A549 (cell line): Measurements from ENCODE around the gene KCNE2. TPM values are rescaled to one million over a fixed set of nuclear protein-coding genes. Genes with fewer than 3 reads are reported as not detected.

Experiments
- ATAC-seq, 2 experiments: fragments of 200-7000 bp in 1 of 2; fragments of >200 bp in 1 of 2; cut with Nextera tagmentation in 1 of 2; cut with Tn5 transposase in 1 of 2; 3 replicates each; pipeline versions ENCODE4 v1.8.0 to v1.9.1; 2018 to 2020; ENCODE audit warnings: mild to moderate bottlenecking in 1 of 2, moderate library complexity in 1 of 2
- CTCF ChIA-PET: fragments of 300-600 bp; sonication (Branson Sonifier 250); formaldehyde crosslinking; extraction: SDS; loops from one replicate; lab custom pipeline; 2021; ENCODE audit warnings: antibody characterized with exemption, inconsistent platforms; lab: Yijun Ruan, JAX
- POLR2A ChIA-PET: fragments of 350-600 bp; formaldehyde crosslinking; extraction: SDS; loops from one replicate; lab custom pipeline; 2021; ENCODE audit warnings: antibody characterized with exemption, inconsistent platforms; lab: Yijun Ruan, JAX
- DNase-seq, 2 experiments: peaks; one replicate each; pipeline versions ENCODE4 v3.0.0 to v3.0.0-alpha.2; 2011 to 2016; ENCODE audit warnings: low read depth in 1 of 2, low spot score in 1 of 2
- FAIRE-seq: peaks from 2 replicates; lab custom pipeline; 2011; peaks lifted over from hg19 to GRCh38; lab: Jason Lieb, UNC
- H3K27ac ChIP-seq, 2 experiments: fragments of >200 bp; sonication (Bioruptor Twin); formaldehyde crosslinking; 3 replicates each; pipeline ENCODE4 v1.5.1; 2016 to 2017
- H3K4me1 ChIP-seq: fragments of >200 bp; sonication (Bioruptor Twin); formaldehyde crosslinking; 3 replicates; pipeline ENCODE4 v1.6.1; 2016
- H3K4me2 ChIP-seq: fragments of >200 bp; sonication (Bioruptor Twin); formaldehyde crosslinking; 3 replicates; pipeline ENCODE4 v1.6.1; 2016
- H3K4me3 ChIP-seq: fragments of >200 bp; sonication (Bioruptor Twin); formaldehyde crosslinking; 3 replicates; pipeline ENCODE4 v1.5.1; 2016
- H3K9me3 ChIP-seq: fragments of >200 bp; sonication (Bioruptor Twin); formaldehyde crosslinking; 3 replicates; pipeline ENCODE4 v1.6.1; 2016
- BHLHE40 ChIP-seq: IDR thresholded peaks from 2 replicates; pipeline ENCODE4 v1.6.1; 2012; ENCODE audit warnings: low read depth, low read length, inconsistent platforms
- CHD2 ChIP-seq: fragments of 150-350 bp; IDR thresholded peaks from 2 replicates; pipeline ENCODE4 v1.6.1; 2014; ENCODE audit warnings: low read length; ENCODE audit not compliant: partially characterized antibody
- EHF ChIP-seq: fragments of 250-450 bp; sonication (Bioruptor Pico); IDR thresholded peaks from 2 replicates; pipeline ENCODE4 v1.5.0; 2020; ENCODE audit warnings: mild to moderate bottlenecking
- FOSB ChIP-seq: fragments of 250-450 bp; sonication (Bioruptor Pico); IDR thresholded peaks from 2 replicates; pipeline ENCODE4 v1.5.0; 2020; ENCODE audit warnings: mild to moderate bottlenecking, moderate library complexity
- FOSL2 ChIP-seq, 2 experiments: fragments of 450-650 bp in 1 of 2; fragments of >200 bp in 1 of 2; sonication (Bioruptor Twin) in 1 of 2; formaldehyde crosslinking; IDR thresholded peaks; 2 replicates each; pipeline versions ENCODE4 v1.5.0 to v1.6.1; 2016 to 2020; ENCODE audit warnings: mild to moderate bottlenecking in 1 of 2, moderate library complexity in 1 of 2
- GATA3 ChIP-seq: IDR thresholded peaks from 2 replicates; pipeline ENCODE4 v1.6.1; 2012; ENCODE audit warnings: borderline replicate concordance
- HDAC2 ChIP-seq: fragments of 200-600 bp; sonication (generic); IDR thresholded peaks from 2 replicates; pipeline ENCODE4 v1.6.1; 2016
- HOXB5 ChIP-seq: fragments of 250-450 bp; sonication (Bioruptor Pico); IDR thresholded peaks from 2 replicates; pipeline ENCODE4 v1.5.0; 2020; ENCODE audit warnings: mild to moderate bottlenecking, moderate library complexity
- KDM5A ChIP-seq: fragments of 200-600 bp; sonication (generic); IDR thresholded peaks from 2 replicates; pipeline ENCODE4 v1.6.1; 2016; ENCODE audit warnings: antibody characterized with exemption, mild to moderate bottlenecking
- MAFK ChIP-seq: fragments of 450-650 bp; IDR thresholded peaks from 2 replicates; pipeline ENCODE4 v1.6.1; 2014; ENCODE audit not compliant: partially characterized antibody
- MAZ ChIP-seq: fragments of 150-350 bp; IDR thresholded peaks from 2 replicates; pipeline ENCODE4 v1.6.1; 2014; ENCODE audit warnings: antibody characterized with exemption, low read depth, low read length, borderline replicate concordance
- MYC ChIP-seq: IDR thresholded peaks from 2 replicates; pipeline ENCODE4 v1.6.1; 2012; ENCODE audit warnings: mild to moderate bottlenecking, inconsistent platforms, low read length, improper control_type of control experiment, borderline replicate concordance
- POLR2A ChIP-seq: IDR thresholded peaks from 2 replicates; pipeline ENCODE4 v1.6.1; 2012; ENCODE audit warnings: mild to moderate bottlenecking, low read length
- RAD21 ChIP-seq, 2 experiments: fragments of >200 bp in 1 of 2; sonication (Bioruptor Twin) in 1 of 2; formaldehyde crosslinking in 1 of 2; IDR thresholded peaks in 1 of 2; conservative IDR thresholded peaks in 1 of 2; 2 replicates in 1 of 2; 3 replicates in 1 of 2; pipeline ENCODE4 v1.6.1; 2012 to 2018; ENCODE audit warnings: inconsistent platforms in 1 of 2
- RARB ChIP-seq: fragments of 250-450 bp; sonication (Bioruptor Pico); IDR thresholded peaks from 2 replicates; pipeline ENCODE4 v1.8.0; 2021; ENCODE audit warnings: mild to moderate bottlenecking, moderate library complexity
- RCOR1 ChIP-seq: fragments of 150-350 bp; IDR thresholded peaks from 2 replicates; pipeline ENCODE4 v1.6.1; 2014; ENCODE audit warnings: antibody characterized with exemption, low read length, low read depth
- RFX5 ChIP-seq: fragments of 450-650 bp; IDR thresholded peaks from 2 replicates; pipeline ENCODE4 v1.7.1; 2014; ENCODE audit warnings: antibody characterized with exemption, mild to moderate bottlenecking, moderate library complexity
- TFCP2L1 ChIP-seq: fragments of 250-450 bp; sonication (Bioruptor Pico); IDR thresholded peaks from 2 replicates; pipeline ENCODE4 v1.5.0; 2021; ENCODE audit warnings: mild to moderate bottlenecking
- ZFP36 ChIP-seq: fragments of 450-650 bp; IDR thresholded peaks from 2 replicates; pipeline ENCODE4 v1.6.1; 2014; ENCODE audit warnings: borderline replicate concordance; ENCODE audit not compliant: partially characterized antibody
- ZSCAN20 ChIP-seq: fragments of 250-450 bp; sonication (Bioruptor Pico); IDR thresholded peaks from 2 replicates; pipeline ENCODE4 v1.8.0; 2022; ENCODE audit warnings: mild to moderate bottlenecking, moderate library complexity
- WGBS: methylation state at CpG from one replicate; pipeline ENCODE4 v1.1.6; 2017; ENCODE audit errors: missing lambda C conversion rate; 5-methylcytosine and 5-hydroxymethylcytosine counted together
- polyA plus RNA-seq, 4 experiments: library from polyadenylated mRNA; depleted of rRNA in 3 of 4; stranded (reverse); fragments of >200 nt; fragmentation: RNase III in 1 of 4; extraction: RNeasy Plus Mini Kit Qiagen cat#74134 plus additional on column Dnase treatment in 1 of 4; gene quantifications; 2 replicates in 3 of 4; 3 replicates in 1 of 4; pipeline ENCODE4 v1.2.3, GENCODE V29; 2011 to 2017
- TF ChIP-seq, protein P1 (sequence below): fragments of >200 bp; sonication (Bioruptor Twin); formaldehyde crosslinking; IDR thresholded peaks from 3 replicates; pipeline ENCODE4 v1.5.1; 2016
- TF ChIP-seq, protein P2 (sequence below): fragments of >200 bp; sonication (Bioruptor Twin); formaldehyde crosslinking; IDR thresholded peaks from 3 replicates; pipeline ENCODE4 v1.6.1; 2016
- TF ChIP-seq, protein P3 (sequence below): IDR thresholded peaks from 2 replicates; pipeline ENCODE4 v1.6.1; 2012
- TF ChIP-seq, protein P4 (sequence below): IDR thresholded peaks from 2 replicates; pipeline ENCODE4 v1.6.1; 2012

The KCNE2 gene
- polyA plus RNA-seq, 2 of the 4 experiments (the other 2 are of a cell fraction) = not detected

DNA sequence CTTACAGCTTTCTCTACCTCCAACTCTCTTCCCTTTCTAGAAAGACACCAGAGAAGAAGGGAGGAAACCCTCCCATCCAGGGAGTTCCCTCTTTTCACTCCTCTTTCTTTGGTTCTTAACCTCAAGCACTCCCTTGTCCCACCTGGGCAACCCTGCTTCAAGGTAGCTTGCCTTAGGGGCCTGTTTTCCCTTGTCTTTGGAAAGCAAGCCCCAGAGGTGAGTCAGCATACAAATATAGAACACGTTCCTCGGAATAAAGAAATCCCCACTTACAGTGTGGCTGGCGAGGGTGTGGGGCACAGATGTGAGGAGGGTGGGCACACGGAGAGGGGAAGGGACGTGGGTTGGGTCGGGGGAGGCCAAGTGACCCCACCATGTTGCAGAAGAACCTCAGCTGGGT is 26.1 kb upstream of the KCNE2 start (continued):
- TF ChIP-seq MAZ (no peak), MAFK (no peak), RAD21 (conservative IDR thresholded peaks at IDR 0.05 in 1 of 2, IDR thresholded peaks at IDR 0.05 in 1 of 2) (no peak), RARB (no peak), GATA3 (no peak), KDM5A (no peak), ZFP36 (no peak), RFX5 (no peak)
- TF ChIP-seq, protein P1, sequence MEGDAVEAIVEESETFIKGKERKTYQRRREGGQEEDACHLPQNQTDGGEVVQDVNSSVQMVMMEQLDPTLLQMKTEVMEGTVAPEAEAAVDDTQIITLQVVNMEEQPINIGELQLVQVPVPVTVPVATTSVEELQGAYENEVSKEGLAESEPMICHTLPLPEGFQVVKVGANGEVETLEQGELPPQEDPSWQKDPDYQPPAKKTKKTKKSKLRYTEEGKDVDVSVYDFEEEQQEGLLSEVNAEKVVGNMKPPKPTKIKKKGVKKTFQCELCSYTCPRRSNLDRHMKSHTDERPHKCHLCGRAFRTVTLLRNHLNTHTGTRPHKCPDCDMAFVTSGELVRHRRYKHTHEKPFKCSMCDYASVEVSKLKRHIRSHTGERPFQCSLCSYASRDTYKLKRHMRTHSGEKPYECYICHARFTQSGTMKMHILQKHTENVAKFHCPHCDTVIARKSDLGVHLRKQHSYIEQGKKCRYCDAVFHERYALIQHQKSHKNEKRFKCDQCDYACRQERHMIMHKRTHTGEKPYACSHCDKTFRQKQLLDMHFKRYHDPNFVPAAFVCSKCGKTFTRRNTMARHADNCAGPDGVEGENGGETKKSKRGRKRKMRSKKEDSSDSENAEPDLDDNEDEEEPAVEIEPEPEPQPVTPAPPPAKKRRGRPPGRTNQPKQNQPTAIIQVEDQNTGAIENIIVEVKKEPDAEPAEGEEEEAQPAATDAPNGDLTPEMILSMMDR = no peak

DNA sequence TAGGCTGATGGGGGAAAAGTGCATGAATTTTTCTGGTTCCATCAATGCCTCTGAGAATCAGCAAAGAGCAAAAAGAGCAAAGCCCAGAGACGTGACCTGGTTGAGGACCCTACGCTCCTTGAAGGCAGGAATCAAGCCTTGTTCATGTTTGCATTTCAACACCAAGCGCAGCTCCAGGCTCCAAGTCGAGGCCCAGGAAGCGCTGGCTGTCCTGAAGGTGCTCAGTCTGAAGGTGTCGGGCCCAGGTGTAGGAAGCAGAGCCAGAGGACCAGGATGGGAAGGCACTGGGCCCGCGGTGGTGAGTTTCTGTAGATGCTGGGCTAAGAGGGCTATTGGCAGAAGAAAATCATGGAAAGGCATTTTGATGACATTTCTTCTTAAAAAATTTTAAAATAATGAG is 25.6 kb upstream of the KCNE2 start:
- H3K4me2 ChIP-seq = no peak overlapping the region
- no peaks in the 10 kb centered on the region for H3K4me1 ChIP-seq
- FAIRE-seq = no peak
- no peak overlapping the region for H3K27ac ChIP-seq
- CTCF ChIA-PET = interaction anchor here (1.4 to 1.5 kb wide), 2 partner anchors 136 to 415 kb away, joined by 3 to 5 read pairs; no protein-coding TSS in a partner anchor
- no peak for TF ChIP-seq MYC
- no peak for ATAC-seq
- POLR2A ChIA-PET = no interaction called here
- no peak overlapping the region for H3K4me3 ChIP-seq
- no peak for DNase-seq
- H3K9me3 ChIP-seq = no peaks in the 10 kb centered on the region
- WGBS = 78% methylated on average over 8 of the region's 8 CpGs

DNA sequence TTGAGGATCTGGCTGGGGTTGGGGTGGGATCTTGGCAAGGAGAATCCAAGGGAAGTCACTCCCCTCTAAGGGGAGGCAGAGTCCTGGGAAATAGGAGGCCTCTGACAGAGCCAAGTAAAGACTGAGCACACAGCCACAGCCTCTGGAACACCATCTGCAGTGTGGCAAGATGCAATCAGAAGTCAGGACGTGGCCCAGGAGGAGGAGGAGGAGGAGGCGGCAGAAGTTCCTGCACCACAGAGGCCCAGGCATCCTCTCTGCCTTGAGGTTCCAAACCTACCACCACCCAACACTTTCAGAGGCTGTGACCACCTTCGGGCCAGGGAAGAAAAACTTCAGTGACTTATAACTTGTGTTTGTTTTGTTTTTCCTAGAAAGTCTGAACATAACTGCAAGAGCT is 23.7 kb upstream of the KCNE2 start:
- TF ChIP-seq RFX5 (no peak), KDM5A (no peak), BHLHE40 (no peak), FOSB (CRISPR knock-in tag) (no peak), POLR2A (no peak)
- TF ChIP-seq, protein P2, sequence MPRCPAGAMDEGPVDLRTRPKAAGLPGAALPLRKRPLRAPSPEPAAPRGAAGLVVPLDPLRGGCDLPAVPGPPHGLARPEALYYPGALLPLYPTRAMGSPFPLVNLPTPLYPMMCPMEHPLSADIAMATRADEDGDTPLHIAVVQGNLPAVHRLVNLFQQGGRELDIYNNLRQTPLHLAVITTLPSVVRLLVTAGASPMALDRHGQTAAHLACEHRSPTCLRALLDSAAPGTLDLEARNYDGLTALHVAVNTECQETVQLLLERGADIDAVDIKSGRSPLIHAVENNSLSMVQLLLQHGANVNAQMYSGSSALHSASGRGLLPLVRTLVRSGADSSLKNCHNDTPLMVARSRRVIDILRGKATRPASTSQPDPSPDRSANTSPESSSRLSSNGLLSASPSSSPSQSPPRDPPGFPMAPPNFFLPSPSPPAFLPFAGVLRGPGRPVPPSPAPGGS = no peak
- DNase-seq (no peak), FAIRE-seq (no peak), ATAC-seq (no peak)
- Histone ChIP-seq H3K27ac (no peak overlapping the region), H3K4me1 (no peaks in the 10 kb centered on the region), H3K4me2 (no peak overlapping the region), H3K9me3 (no peaks in the 10 kb centered on the region), H3K4me3 (no peak overlapping the region)
- WGBS = 49% methylated on average over 3 of the region's 3 CpGs
- CTCF ChIA-PET = interaction anchor here (0.6 kb wide), 1 partner anchor 214 kb away, joined by 3 read pairs; no protein-coding TSS in a partner anchor
- POLR2A ChIA-PET = no interaction called here

DNA sequence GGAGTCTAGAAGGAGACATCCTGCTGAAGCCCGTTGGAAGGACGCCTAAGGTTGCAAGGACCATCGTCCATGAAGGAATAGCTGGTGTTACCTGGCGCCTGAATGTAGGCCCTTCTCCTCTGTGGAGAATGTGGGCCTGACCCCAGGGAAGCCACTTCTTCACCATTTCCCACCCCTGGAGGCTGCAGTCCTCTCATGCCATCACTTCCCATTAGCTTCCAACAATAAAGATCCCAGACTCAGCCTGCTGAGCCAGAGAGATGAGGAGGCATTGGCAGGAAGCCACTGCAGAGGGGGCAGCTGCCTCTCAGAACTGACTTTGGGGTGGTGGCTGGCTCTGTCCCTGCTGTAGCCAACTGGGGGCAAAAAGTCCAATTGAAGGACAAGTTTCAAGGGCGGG is 21.3 kb upstream of the KCNE2 start:
- Histone ChIP-seq H3K27ac (no peak overlapping the region), H3K4me2 (no peak overlapping the region), H3K4me3 (no peak overlapping the region), H3K9me3 (no peaks in the 10 kb centered on the region)
- CTCF ChIA-PET = interaction anchor here (1.1 to 15.7 kb wide), 2 partner anchors 140 to 421 kb away, joined by 4 to 239 read pairs; no protein-coding TSS in a partner anchor
- no peak for FAIRE-seq
- TF ChIP-seq TFCP2L1 (CRISPR knock-in tag) (no peak), RARB (no peak), RCOR1 (no peak), ZSCAN20 (CRISPR knock-in tag) (no peak), FOSL2 (IDR thresholded peaks at IDR 0.05) (no peak), FOSL2 (CRISPR knock-in tag; IDR thresholded peaks at IDR 0.05) (no peak), HDAC2 (no peak), EHF (no peak), HOXB5 (CRISPR knock-in tag) (no peak), CHD2 (no peak)
- TF ChIP-seq, protein P3, sequence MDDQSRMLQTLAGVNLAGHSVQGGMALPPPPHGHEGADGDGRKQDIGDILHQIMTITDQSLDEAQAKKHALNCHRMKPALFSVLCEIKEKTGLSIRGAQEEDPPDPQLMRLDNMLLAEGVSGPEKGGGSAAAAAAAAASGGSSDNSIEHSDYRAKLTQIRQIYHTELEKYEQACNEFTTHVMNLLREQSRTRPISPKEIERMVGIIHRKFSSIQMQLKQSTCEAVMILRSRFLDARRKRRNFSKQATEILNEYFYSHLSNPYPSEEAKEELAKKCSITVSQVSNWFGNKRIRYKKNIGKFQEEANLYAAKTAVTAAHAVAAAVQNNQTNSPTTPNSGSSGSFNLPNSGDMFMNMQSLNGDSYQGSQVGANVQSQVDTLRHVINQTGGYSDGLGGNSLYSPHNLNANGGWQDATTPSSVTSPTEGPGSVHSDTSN = no peak
- TF ChIP-seq, protein P4, sequence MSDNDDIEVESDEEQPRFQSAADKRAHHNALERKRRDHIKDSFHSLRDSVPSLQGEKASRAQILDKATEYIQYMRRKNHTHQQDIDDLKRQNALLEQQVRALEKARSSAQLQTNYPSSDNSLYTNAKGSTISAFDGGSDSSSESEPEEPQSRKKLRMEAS = no peak
- TF ChIP-seq, all 56 proteins: peak for 0
- DNase-seq (no peak), ATAC-seq (no peak)
- H3K4me1 ChIP-seq = no peaks in the 10 kb centered on the region
- WGBS = 40% methylated on average over 5 of the region's 5 CpGs
- POLR2A ChIA-PET = no interaction called here
